Stimulated activated CD8-positive, alpha-beta memory T cell treated with anti-CD3 and anti-CD28 coated beads, Interleukin-7, amount 100 ng/mL, for 48 hours (primary cell): Measurements from ENCODE around the gene AADAT.
A peak's percentile ranks its signal among the peaks of the same experiment; 100 is the strongest.

Experiments
- DNase-seq, 2 donors: peaks; one replicate each; pipeline ENCODE4 v3.0.0-alpha.2; 2020; ENCODE audit warnings: low read depth in 1 of 2; ENCODE audit errors: extremely low read depth in 1 of 2

Gene AADAT

GRCh38 chr4:170035231-170035630, 54.5 kb downstream of the AADAT start:
- no peak for DNase-seq

- DNase-seq: no peak
Observed at GRCh38 chr4:170033999-170034398, 55.8 kb downstream of the AADAT start.

GRCh38 chr4:170030121-170030520, 59.6 kb downstream of the AADAT start:
- DNase-seq: no peak

GRCh38 chr4:170027181-170027829, 62.5 kb downstream of the AADAT start:
- DNase-seq: peak; percentile 71 to 80

- peak; percentile 65 to 66 for DNase-seq
Observed at GRCh38 chr4:170026253-170027021, 63.3 kb downstream of the AADAT start, which contains the start of gene MFAP3L. Gene MFAP3L, minus strand, starts transcription at chr4:170026395. Its CDS starts 20,518 bp downstream, at chr4:170005877.

GRCh38 chr4:170025523-170026252, 64.1 kb downstream of the AADAT start:
- no peak for DNase-seq

GRCh38 chr4:170022211-170022610, 67.5 kb downstream of the AADAT start:
- DNase-seq: no peak

GRCh38 chr4:170017252-170017651, 72.5 kb downstream of the AADAT start:
- no peak for DNase-seq

GRCh38 chr4:170015285-170015684, 74.5 kb downstream of the AADAT start:
- no peak for DNase-seq

- DNase-seq: no peak
Observed at GRCh38 chr4:170014359-170015011, 75.3 kb downstream of the AADAT start.

- DNase-seq: no peak
Observed at GRCh38 chr4:170012629-170012958, 77.2 kb downstream of the AADAT start.

- no peak for DNase-seq
Observed at GRCh38 chr4:170011921-170012628, 77.7 kb downstream of the AADAT start.
